ENCODE data around the gene SDHA. TPM values are rescaled to one million over a fixed set of nuclear protein-coding genes. Genes with fewer than 3 reads are reported as not detected.

Gene SDHA
- 73.8 and 77.4 TPM in 2 replicates for total RNA-seq

GRCh38 chr5:217494-218456, at the start of gene SDHA, which contains the start of gene CCDC127:
TSS of gene SDHA (plus strand) at chr5:218320. CDS start at chr5:218356, 36 bp downstream.
TSS of gene CCDC127 (minus strand) at chr5:218153. CDS start at chr5:216849, 1,304 bp downstream.

GRCh38 chr5:191036-191948, 26.8 kb upstream of the SDHA start, which contains the start of gene LRRC14B:
TSS of gene LRRC14B (plus strand) at chr5:191495. CDS start at chr5:191539, 44 bp downstream.

Other genes with a start within 250 kb of the SDHA start
- 0.49 and 0.51 TPM in 2 replicates for gene PLEKHG4B, start 126.2 kb upstream of the SDHA start, total RNA-seq
- gene LRRC14B, start 26.8 kb upstream of the SDHA start, total RNA-seq: not detected in 2 replicates
- gene CCDC127, start 167 bp upstream of the SDHA start, total RNA-seq: 2.6 and 5.6 TPM in 2 replicates
- gene PDCD6, start 53.3 kb downstream of the SDHA start, total RNA-seq: 93.4 and 106 TPM in 2 replicates
- 0.33 and 0.63 TPM in 2 replicates for gene AHRR, start 103.4 kb downstream of the SDHA start, total RNA-seq
- 21.2 and 24.0 TPM in 2 replicates for gene EXOC3, start 224.9 kb downstream of the SDHA start, total RNA-seq

Measured in mesangial cell (primary cell).